HG03025 (cell line): Measurements from ENCODE around the gene ZNF436.
"Not testable (repeated sequence)": the region's sequence is repeated elsewhere in the genome, so short reads cannot be mapped to it uniquely, and the experiment has no call there.

Source experiments
- ATAC-seq: cut with Tn5 transposase; IDR thresholded peaks from one replicate; pipeline ENCODE4 v1.9.1; 2021; ENCODE audit warnings: mild to moderate bottlenecking, moderate library complexity; ENCODE audit not compliant: unreplicated experiment, low FRiP score

Gene ZNF436

DNA sequence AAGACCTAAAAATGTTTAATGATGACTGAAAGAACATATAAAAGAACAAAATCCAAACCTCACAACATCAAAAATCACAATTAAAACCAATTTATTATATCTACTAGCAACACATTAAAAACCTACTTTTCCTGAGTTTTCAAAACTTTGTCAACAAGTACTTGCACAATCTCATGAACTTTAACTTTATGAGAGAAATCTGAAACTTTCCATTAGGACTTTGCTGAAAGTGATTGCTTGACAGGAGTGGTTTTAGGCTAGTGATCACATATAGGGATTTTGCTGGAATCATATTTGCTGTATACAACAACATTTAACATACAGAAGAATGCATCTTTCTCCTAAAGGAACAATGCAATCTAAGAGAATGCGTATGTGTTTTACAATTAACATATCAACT, 38.8 kb downstream of the ZNF436 start:
- no peak for ATAC-seq

DNA sequence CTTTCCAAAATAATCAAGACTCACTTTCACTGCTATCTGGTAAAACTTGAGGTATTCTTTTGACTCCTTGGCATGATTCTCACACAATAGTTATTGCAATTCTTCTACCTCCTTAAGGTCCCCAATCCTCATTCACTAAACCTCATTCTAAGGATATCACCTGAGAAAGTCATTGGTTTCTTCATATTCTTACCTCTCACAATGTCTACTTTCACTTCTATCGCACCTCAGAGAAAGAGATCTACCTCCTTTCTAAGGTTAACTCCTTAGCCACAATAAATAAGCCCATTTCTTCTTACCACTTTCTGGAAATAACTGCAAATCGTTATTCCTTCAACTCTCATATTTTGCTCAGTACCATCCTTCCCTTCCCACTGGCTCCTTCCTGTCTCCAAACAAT, 44.2 kb downstream of the ZNF436 start:
- no peak for ATAC-seq

DNA sequence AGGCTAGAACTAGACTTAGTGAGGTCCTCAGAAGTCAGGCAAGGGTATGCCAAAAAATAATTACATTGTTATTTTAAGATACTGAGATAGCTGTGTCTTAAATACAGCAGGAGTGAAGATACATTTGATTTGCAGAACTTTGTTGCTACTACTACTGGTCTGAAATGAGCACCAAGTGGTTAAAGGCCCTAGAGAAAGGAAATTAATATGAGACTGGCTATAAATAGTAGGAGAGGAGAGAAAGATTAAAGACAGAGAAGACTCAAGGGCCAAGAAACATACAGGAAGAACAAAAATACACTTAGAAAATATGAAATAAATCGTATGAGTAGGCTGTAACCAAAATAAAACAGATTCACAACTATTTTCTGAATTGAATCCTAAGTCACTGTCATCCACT, 46.9 kb downstream of the ZNF436 start:
- no peak for ATAC-seq

DNA sequence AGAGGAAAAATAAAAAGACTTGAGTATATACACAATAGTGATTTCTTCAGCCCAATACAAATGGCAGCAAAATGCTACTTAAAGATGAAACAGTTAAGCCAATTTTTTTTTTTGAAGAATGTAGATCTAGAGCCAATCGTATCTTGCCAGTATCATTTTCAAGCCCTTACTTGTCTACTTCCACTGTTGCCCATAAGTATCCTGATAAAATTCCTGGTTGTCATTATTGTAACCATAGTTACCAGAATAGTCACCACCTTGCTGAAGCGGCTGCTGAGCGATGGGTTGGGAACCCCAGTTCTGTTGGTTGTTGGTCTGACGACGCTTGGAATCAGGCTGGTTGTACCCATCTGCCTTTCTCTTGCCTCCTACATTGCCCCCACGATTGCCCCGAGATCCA, 59.4 kb downstream of the ZNF436 start:
- not testable (repeated sequence) for ATAC-seq
